Colonic mucosa (tissue), 4 donors: ENCODE measurements around the gene PTPRA. TPM values are rescaled to one million over a fixed set of nuclear protein-coding genes. Genes with fewer than 3 reads are reported as not detected.

Experiments
- DNase-seq: peaks from one replicate; pipeline ENCODE4 v3.0.0-alpha.2; 2020
- H3K27ac ChIP-seq: fragments of 200-600 bp; one replicate; pipeline ENCODE4 v1.8.0; 2021
- H3K27me3 ChIP-seq: fragments of 200-600 bp; one replicate; pipeline ENCODE4 v1.8.0; 2021
- H3K36me3 ChIP-seq: fragments of 200-600 bp; one replicate; pipeline ENCODE4 v1.8.0; 2021
- H3K4me1 ChIP-seq: fragments of 200-600 bp; one replicate; pipeline ENCODE4 v1.8.0; 2021; ENCODE audit warnings: mild to moderate bottlenecking
- H3K4me3 ChIP-seq: fragments of 200-600 bp; one replicate; pipeline ENCODE4 v1.8.0; 2021
- H3K9ac ChIP-seq, 2 donors: one replicate each; pipeline ENCODE4 v1.7.0; 2013; ENCODE audit warnings: control low read depth in 2 of 2, low read depth in 2 of 2, low read length in 2 of 2
- H3K9me3 ChIP-seq: fragments of 200-600 bp; one replicate; pipeline ENCODE4 v1.8.0; 2021
- intact Hi-C: fragments of 100-400 bp; cut with DNase I; formaldehyde crosslinking; loops from one replicate; pipeline ENCODE4 v1.14.1; 2022
- total RNA-seq, 2 donors: library from RNA; stranded (reverse); fragmentation: NEBNext Ultra II Directional in 1 of 2; extraction: Animal tissue kit (Norgen Biotek cat#: 25700) in 1 of 2; gene quantifications; one replicate each; pipeline ENCODE4 v1.2.1, GENCODE V29; 2021
- TF ChIP-seq, protein P1 (sequence below): fragments of 200-600 bp; IDR thresholded peaks from one replicate; pipeline ENCODE4 v1.8.0; 2022; ENCODE audit warnings: antibody characterized with exemption, mild to moderate bottlenecking
- donor health status: healthy.
- donor health status: DM: no; HTN: no; CAD: no.
- donor health status: DM: no; HTN: no; CAD: no.

Gene PTPRA
- total RNA-seq, 2 donors from 2014 or later = 30.3 to 55.2 TPM

DNA sequence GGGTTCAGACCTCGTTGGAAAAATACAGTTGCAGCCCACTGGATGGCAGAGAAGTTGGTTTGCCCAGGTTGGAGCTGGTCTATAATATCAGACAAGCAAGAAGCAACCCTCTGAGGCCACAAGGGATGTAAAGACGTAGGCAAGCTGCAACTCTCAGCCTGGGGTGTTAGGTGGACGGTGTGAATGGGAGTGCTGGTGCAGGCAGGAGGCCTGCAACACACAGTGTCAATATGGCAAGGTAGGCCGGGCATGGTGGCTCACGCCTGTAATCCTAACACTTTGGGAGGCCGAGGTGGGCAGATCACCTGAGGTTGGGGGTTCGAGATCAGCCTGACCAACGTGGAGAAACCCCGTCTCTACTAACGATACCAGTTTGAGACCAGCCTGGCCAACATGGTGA is 22.2 kb upstream of the PTPRA start:
- H3K4me1 ChIP-seq = no peaks in the 10 kb centered on the region
- H3K27ac ChIP-seq = no peak overlapping the region
- DNase-seq = no peak
- no peak overlapping the region for H3K4me3 ChIP-seq
- H3K36me3 ChIP-seq = no peaks in the 10 kb centered on the region
- H3K9me3 ChIP-seq = no peaks in the 10 kb centered on the region
- intact Hi-C loops = loop anchor here (5.0 kb wide), 1 partner anchor 94 kb away; no protein-coding TSS in a partner anchor
- H3K9ac ChIP-seq = no peak overlapping the region
- TF ChIP-seq, protein P1, sequence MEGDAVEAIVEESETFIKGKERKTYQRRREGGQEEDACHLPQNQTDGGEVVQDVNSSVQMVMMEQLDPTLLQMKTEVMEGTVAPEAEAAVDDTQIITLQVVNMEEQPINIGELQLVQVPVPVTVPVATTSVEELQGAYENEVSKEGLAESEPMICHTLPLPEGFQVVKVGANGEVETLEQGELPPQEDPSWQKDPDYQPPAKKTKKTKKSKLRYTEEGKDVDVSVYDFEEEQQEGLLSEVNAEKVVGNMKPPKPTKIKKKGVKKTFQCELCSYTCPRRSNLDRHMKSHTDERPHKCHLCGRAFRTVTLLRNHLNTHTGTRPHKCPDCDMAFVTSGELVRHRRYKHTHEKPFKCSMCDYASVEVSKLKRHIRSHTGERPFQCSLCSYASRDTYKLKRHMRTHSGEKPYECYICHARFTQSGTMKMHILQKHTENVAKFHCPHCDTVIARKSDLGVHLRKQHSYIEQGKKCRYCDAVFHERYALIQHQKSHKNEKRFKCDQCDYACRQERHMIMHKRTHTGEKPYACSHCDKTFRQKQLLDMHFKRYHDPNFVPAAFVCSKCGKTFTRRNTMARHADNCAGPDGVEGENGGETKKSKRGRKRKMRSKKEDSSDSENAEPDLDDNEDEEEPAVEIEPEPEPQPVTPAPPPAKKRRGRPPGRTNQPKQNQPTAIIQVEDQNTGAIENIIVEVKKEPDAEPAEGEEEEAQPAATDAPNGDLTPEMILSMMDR = no peak
- H3K27me3 ChIP-seq = no peaks in the 10 kb centered on the region

DNA sequence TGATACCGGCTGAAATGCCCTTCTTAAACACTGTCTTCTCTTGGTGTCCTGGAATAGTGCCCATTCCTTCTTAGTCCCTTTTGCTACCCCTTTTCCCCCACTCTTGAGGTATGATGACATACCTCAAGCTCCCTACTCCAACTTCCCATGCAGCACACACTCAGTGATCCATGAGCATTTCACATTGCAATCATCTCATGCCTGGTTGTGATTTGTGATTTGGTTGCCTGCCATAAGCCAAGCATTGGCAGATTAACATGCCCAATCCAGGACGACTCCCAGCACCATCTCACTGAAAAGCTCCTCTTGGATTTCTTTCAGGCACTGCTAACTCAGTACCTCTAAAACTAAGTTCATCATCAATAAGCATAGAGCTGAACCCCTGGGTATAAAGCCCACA is 14.7 kb upstream of the PTPRA start:
- peaks cover 8% of the 10 kb centered on the region for H3K36me3 ChIP-seq
- no peak overlapping the region for H3K27ac ChIP-seq
- no peak for DNase-seq
- H3K4me1 ChIP-seq = no peaks in the 10 kb centered on the region
- TF ChIP-seq, protein P1 = no peak
- H3K4me3 ChIP-seq = no peak overlapping the region
- no peaks in the 10 kb centered on the region for H3K9me3 ChIP-seq
- H3K9ac ChIP-seq = no peak overlapping the region
- no peaks in the 10 kb centered on the region for H3K27me3 ChIP-seq
- intact Hi-C loops = no loop called here

DNA sequence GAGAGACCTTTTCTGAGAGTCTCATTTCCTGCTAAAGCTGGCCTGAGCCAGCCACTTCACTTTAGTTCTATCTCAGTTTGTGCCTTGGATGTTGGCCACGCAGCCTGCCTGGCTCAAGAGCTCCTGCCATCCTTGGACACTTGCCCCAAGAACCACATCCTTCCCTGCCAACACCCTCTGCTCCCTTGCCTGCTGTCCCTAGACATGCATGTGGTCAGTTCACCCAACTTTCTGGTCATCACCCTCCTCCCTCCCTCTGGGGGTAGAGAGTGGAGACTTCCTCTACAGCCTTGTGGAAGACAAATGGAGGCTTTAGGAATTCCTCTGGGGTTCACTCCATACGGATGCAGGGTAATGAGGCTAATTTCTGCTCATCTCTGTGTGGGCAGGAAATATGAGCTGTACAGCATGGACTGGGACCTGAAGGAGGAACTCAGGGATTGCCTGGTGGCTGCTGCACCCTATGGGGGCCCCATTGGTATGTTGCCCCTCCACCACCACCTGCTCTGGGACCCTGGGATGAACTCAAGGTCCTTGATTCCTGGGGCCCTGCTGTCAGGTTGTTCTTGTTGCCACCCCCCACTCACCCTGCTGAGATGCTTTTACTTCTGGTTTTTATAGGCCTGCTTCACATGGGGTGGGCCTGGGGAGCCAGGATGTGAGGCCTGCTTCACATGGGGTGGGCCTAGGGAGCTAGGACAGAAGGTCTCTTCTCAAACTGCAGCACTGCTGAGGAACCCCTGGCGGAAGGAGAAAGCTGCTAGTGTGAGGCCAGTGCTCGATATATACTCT is 13.8 kb upstream of the PTPRA start:
- no peak for DNase-seq
- peaks cover 8% of the 10 kb centered on the region for H3K36me3 ChIP-seq

DNA sequence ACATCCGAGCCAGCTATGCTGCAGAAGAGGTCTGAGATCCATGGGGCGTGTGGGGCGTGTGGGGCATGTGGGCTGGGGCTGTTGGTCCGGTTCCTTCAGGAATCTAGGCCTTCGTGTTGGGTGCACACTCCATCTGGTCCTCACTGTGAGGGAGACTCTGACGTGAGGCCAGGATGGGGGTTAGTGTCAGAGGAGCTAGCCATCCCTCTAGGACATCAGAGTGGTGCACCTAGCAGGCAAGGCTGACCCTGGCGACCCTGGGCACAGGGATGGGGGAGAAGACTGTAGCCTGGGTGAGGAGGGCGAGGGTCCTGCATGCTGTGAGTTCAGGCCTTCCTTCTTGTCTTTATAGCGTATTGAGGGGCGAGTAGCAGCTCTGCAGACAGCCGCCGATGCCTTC is 8.7 kb upstream of the PTPRA start:
- Histone ChIP-seq H3K4me3 (no peak overlapping the region), H3K27ac (no peak overlapping the region), H3K4me1 (no peaks in the 10 kb centered on the region), H3K27me3 (no peaks in the 10 kb centered on the region), H3K9ac (no peak overlapping the region), H3K9me3 (no peaks in the 10 kb centered on the region), H3K36me3 (peaks cover 8% of the 10 kb centered on the region)
- TF ChIP-seq, protein P1 = no peak
- no peak for DNase-seq
- intact Hi-C loops = no loop called here

More for the DNA sequence above, 13.8 kb upstream of the PTPRA start:
- H3K4me3 ChIP-seq = no peak overlapping the region
- H3K9ac ChIP-seq = no peak overlapping the region
- H3K27ac ChIP-seq = no peak overlapping the region
- TF ChIP-seq, protein P1 = no peak
- no peaks in the 10 kb centered on the region for H3K4me1 ChIP-seq
- no peaks in the 10 kb centered on the region for H3K9me3 ChIP-seq
- H3K27me3 ChIP-seq = no peaks in the 10 kb centered on the region
- intact Hi-C loops = no loop called here

DNA sequence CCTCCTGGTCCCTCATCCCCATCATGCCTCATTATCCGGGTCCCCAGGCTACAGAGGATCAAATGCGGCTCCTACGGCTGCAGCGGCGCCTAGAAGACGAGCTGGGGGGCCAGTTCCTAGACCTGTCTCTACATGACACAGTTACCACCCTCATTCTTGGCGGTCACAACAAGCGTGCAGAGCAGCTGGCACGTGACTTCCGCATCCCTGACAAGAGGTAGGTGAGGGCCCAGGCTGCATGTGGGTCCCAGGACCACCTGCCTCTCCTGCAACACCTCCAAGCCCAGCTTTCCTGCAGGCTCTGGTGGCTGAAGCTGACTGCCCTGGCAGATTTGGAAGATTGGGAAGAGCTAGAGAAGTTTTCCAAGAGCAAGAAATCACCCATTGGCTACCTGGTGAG is 8.2 kb upstream of the PTPRA start:
- H3K27ac ChIP-seq = no peak overlapping the region

More for the DNA sequence above, 8.2 kb upstream of the PTPRA start:
- no peak for DNase-seq
- TF ChIP-seq, protein P1 = no peak
- H3K4me1 ChIP-seq = no peaks in the 10 kb centered on the region
- H3K9me3 ChIP-seq = no peaks in the 10 kb centered on the region
- peaks cover 8% of the 10 kb centered on the region for H3K36me3 ChIP-seq
- H3K27me3 ChIP-seq = no peaks in the 10 kb centered on the region
- intact Hi-C loops = no loop called here
- H3K9ac ChIP-seq = no peak overlapping the region
- no peak overlapping the region for H3K4me3 ChIP-seq
